Right atrium auricular region (tissue), 2 donors: Measurements from ENCODE around the gene ADAMTS10. TPM values are rescaled to one million over a fixed set of nuclear protein-coding genes. Genes with fewer than 3 reads are reported as not detected.
A peak's percentile ranks its signal among the peaks of the same experiment; 100 is the strongest.

ENCODE experiments used
- DNase-seq: peaks from one replicate; pipeline ENCODE4 v3.0.0-alpha.2; 2019; ENCODE audit warnings: low spot score
- H3K27ac ChIP-seq, 2 donors: fragments of 200-600 bp; sonication (generic); 1 replicate in 1 of 2; 2 replicates in 1 of 2; pipeline ENCODE4 v1.5.1; 2016 to 2019
- H3K27me3 ChIP-seq, 2 donors: fragments of 200-600 bp; sonication (generic); one replicate each; pipeline versions ENCODE4 v1.5.1 to v1.6.0; 2017 to 2019
- H3K36me3 ChIP-seq: fragments of 200-600 bp; sonication (generic); one replicate; pipeline ENCODE4 v1.5.1; 2016
- H3K4me1 ChIP-seq, 2 donors: fragments of 200-600 bp; sonication (generic); one replicate each; pipeline versions ENCODE4 v1.5.1 to v1.6.0; 2017 to 2019
- H3K4me3 ChIP-seq, 2 donors: fragments of 200-600 bp; sonication (generic); 1 replicate in 1 of 2; 2 replicates in 1 of 2; pipeline ENCODE4 v1.5.1; 2017 to 2019; ENCODE audit warnings: mild to moderate bottlenecking in 1 of 2, moderate library complexity in 1 of 2
- H3K9me3 ChIP-seq, 2 donors: fragments of 200-600 bp; sonication (generic); one replicate each; pipeline ENCODE4 v1.5.1; 2019
- CTCF ChIP-seq, 2 donors: fragments of 200-600 bp; sonication (generic); IDR thresholded peaks; one replicate each; pipeline ENCODE4 v1.5.1; 2019; ENCODE audit warnings: antibody characterized with exemption in 2 of 2
- total RNA-seq, 2 donors: library from RNA; depleted of rRNA; stranded (reverse); fragments of >200 nt; gene quantifications; one replicate each; pipeline ENCODE4 v1.1.0, GENCODE V29; 2016

Gene ADAMTS10
- total RNA-seq, 2 donors from 2014 or later = 13.1 to 14.9 TPM

GRCh38 chr19:8596168-8596567 is 14.3 kb downstream of the ADAMTS10 start:
- H3K27me3 ChIP-seq = no peaks in the 10 kb centered on the region
- H3K27ac ChIP-seq = no peak overlapping the region
- peaks cover 14% of the 10 kb centered on the region for H3K36me3 ChIP-seq
- TF ChIP-seq CTCF (IDR thresholded peaks at IDR 0.05) = no peak
- H3K4me3 ChIP-seq = no peak overlapping the region
- H3K9me3 ChIP-seq = peaks cover 0 to 6% of the 10 kb centered on the region in 2 donors
- H3K4me1 ChIP-seq = peaks cover 0 to 32% of the 10 kb centered on the region in 2 donors
- no peak for DNase-seq

GRCh38 chr19:8595651-8596050 is 14.9 kb downstream of the ADAMTS10 start:
- TF ChIP-seq CTCF (IDR thresholded peaks at IDR 0.05) = no peak
- H3K4me3 ChIP-seq = no peak overlapping the region
- DNase-seq = no peak
- no peak overlapping the region for H3K27ac ChIP-seq
- peaks cover 14% of the 10 kb centered on the region for H3K36me3 ChIP-seq
- H3K4me1 ChIP-seq = peaks cover 0 to 32% of the 10 kb centered on the region in 2 donors
- no peaks in the 10 kb centered on the region for H3K27me3 ChIP-seq
- peaks cover 0 to 6% of the 10 kb centered on the region in 2 donors for H3K9me3 ChIP-seq

- Histone ChIP-seq H3K27ac (no peak overlapping the region), H3K36me3 (peaks cover 6% of the 10 kb centered on the region), H3K27me3 (no peaks in the 10 kb centered on the region), H3K9me3 (peaks cover 0 to 6% of the 10 kb centered on the region in 2 donors), H3K4me3 (no peak overlapping the region), H3K4me1 (peaks cover 0 to 32% of the 10 kb centered on the region in 2 donors)
- TF ChIP-seq CTCF (IDR thresholded peaks at IDR 0.05) = peak in 1 of 2 donors; percentile 18
- no peak for DNase-seq
Measured at GRCh38 chr19:8593931-8594330, 16.6 kb downstream of the ADAMTS10 start.

GRCh38 chr19:8592231-8593009 is 18.1 kb downstream of the ADAMTS10 start:
- Histone ChIP-seq H3K36me3 (peaks cover 6% of the 10 kb centered on the region), H3K4me1 (peaks cover 0 to 32% of the 10 kb centered on the region in 2 donors), H3K27ac (peak overlapping the region in 1 of 2 donors; percentile 29), H3K27me3 (no peaks in the 10 kb centered on the region), H3K9me3 (peaks cover 0 to 6% of the 10 kb centered on the region in 2 donors), H3K4me3 (peak overlapping the region; percentile 15 to 46)
- no peak for TF ChIP-seq CTCF (IDR thresholded peaks at IDR 0.05)
- DNase-seq = peak; percentile 98

GRCh38 chr19:8589177-8589714 is 21.3 kb downstream of the ADAMTS10 start:
- DNase-seq = no peak
- Histone ChIP-seq H3K4me1 (peaks cover 0 to 20% of the 10 kb centered on the region in 2 donors), H3K27ac (no peak overlapping the region), H3K36me3 (peaks cover 11% of the 10 kb centered on the region), H3K4me3 (no peak overlapping the region), H3K9me3 (peaks cover 0 to 6% of the 10 kb centered on the region in 2 donors), H3K27me3 (no peaks in the 10 kb centered on the region)
- no peak for TF ChIP-seq CTCF (IDR thresholded peaks at IDR 0.05)
